NOMO-1 (cell line): Measurements from ENCODE around the gene C11orf21.

ENCODE experiments used
- DNase-seq, 2 experiments: peaks; one replicate each; lab custom pipeline; 2025; ENCODE audit not compliant: unreplicated experiment in 2 of 2; lab: John Stamatoyannopoulos, UW

C11orf21 gene

GRCh38 chr11:2309251-2310072 is 7.7 kb upstream of the C11orf21 start:
- DNase-seq: no peak

- no peak for DNase-seq
Observed at GRCh38 chr11:2308713-2309112, 7.0 kb upstream of the C11orf21 start.

- DNase-seq: no peak
Observed at GRCh38 chr11:2307501-2308331, 6.0 kb upstream of the C11orf21 start.

- no peak for DNase-seq
Observed at GRCh38 chr11:2306877-2307500, 5.3 kb upstream of the C11orf21 start.

- DNase-seq: no peak
Observed at GRCh38 chr11:2306452-2306823, 4.7 kb upstream of the C11orf21 start.

- DNase-seq: peak; percentile 53
Observed at GRCh38 chr11:2305788-2306451, 4.2 kb upstream of the C11orf21 start.

- DNase-seq: peak; percentile 58 to 81
Observed at GRCh38 chr11:2305140-2305778, 3.5 kb upstream of the C11orf21 start.

- no peak for DNase-seq
Observed at GRCh38 chr11:2304506-2305139, 2.9 kb upstream of the C11orf21 start.

GRCh38 chr11:2303627-2304505 is 2.1 kb upstream of the C11orf21 start:
- no peak for DNase-seq

GRCh38 chr11:2302896-2303626 is 1.3 kb upstream of the C11orf21 start:
- no peak for DNase-seq

GRCh38 chr11:2302306-2302895 is 683 bp upstream of the C11orf21 start:
- peak; percentile 27 to 47 for DNase-seq

GRCh38 chr11:2300936-2301630 is 635 bp downstream of the C11orf21 start:
- peak; percentile 26 to 37 for DNase-seq

- peak in 1 of 2 experiments; percentile 33 for DNase-seq
Observed at GRCh38 chr11:2300290-2300935, 1.3 kb downstream of the C11orf21 start.

GRCh38 chr11:2299773-2300172 is 1.9 kb downstream of the C11orf21 start:
- no peak for DNase-seq

- DNase-seq: no peak
Observed at GRCh38 chr11:2298795-2299761, 2.6 kb downstream of the C11orf21 start.
